GM23338 (cell line): Measurements from ENCODE around the gene FGF11. TPM values are rescaled to one million over a fixed set of nuclear protein-coding genes. Genes with fewer than 3 reads are reported as not detected.

ENCODE experiments used
- CREB1 ChIP-seq: fragments of 250-450 bp; sonication (Bioruptor Pico); IDR thresholded peaks from 2 replicates; pipeline ENCODE4 v1.5.0; 2020; ENCODE audit warnings: low read depth, mild to moderate bottlenecking, moderate library complexity
- EZH2 ChIP-seq: fragments of 200-600 bp; sonication (generic); IDR thresholded peaks from one replicate; pipeline ENCODE4 v1.8.0; 2017; ENCODE audit warnings: antibody characterized with exemption, mild to moderate bottlenecking, low read depth; ENCODE audit not compliant: unreplicated experiment
- EZH2phosphoT487 ChIP-seq: fragments of 200-600 bp; sonication (generic); IDR thresholded peaks from one replicate; pipeline ENCODE4 v1.8.1; 2018; ENCODE audit warnings: antibody characterized with exemption; ENCODE audit not compliant: unreplicated experiment
- JUNB ChIP-seq: IDR thresholded peaks from one replicate; pipeline ENCODE4 v1.6.1; 2016; ENCODE audit warnings: antibody characterized with exemption; ENCODE audit not compliant: unreplicated experiment
- REST ChIP-seq: IDR thresholded peaks from one replicate; pipeline ENCODE4 v1.6.1; 2018; ENCODE audit warnings: antibody characterized with exemption; ENCODE audit not compliant: unreplicated experiment
- ZNF331 ChIP-seq: fragments of 250-450 bp; sonication (Bioruptor Pico); IDR thresholded peaks from 2 replicates; pipeline ENCODE4 v1.5.0; 2020; ENCODE audit warnings: low read depth, mild to moderate bottlenecking, moderate library complexity
- ZNF462 ChIP-seq: fragments of 250-450 bp; sonication (Bioruptor Pico); IDR thresholded peaks from 2 replicates; pipeline ENCODE4 v1.5.0; 2020; ENCODE audit warnings: mild to moderate bottlenecking, moderate library complexity
- polyA plus RNA-seq: library from polyadenylated mRNA; unstranded; fragments of >200 nt; fragmentation: Nextera tagmentation; extraction: Ambion mirVana; gene quantifications from 2 replicates; pipeline ENCODE4 v1.2.1, GENCODE V29; 2016
- total RNA-seq: library from RNA; depleted of rRNA; stranded (reverse); fragments of >200 nt; shearing (Covaris generic); gene quantifications from 2 replicates; pipeline ENCODE4 v1.2.3, GENCODE V29; 2014

FGF11 gene
- total and polyA plus RNA-seq, 2 experiments from 2014 or later: 11.1 to 16.6 TPM

GRCh38 chr17:7462474-7463371, 23.4 kb downstream of the FGF11 start (continued):
- TF ChIP-seq ZNF462 (CRISPR knock-in tag): no peak
- no peak for TF ChIP-seq JUNB
- no peak for TF ChIP-seq EZH2phosphoT487
- TF ChIP-seq REST: no peak
- TF ChIP-seq EZH2: no peak
- TF ChIP-seq CREB1 (CRISPR knock-in tag): no peak
- no peak for TF ChIP-seq ZNF331 (CRISPR knock-in tag)
